ENCODE measurements around the gene SP140.
"Not testable (repeated sequence)": the region's sequence is repeated elsewhere in the genome, so short reads cannot be mapped to it uniquely, and the experiment has no call there.

SP140 gene

GRCh38 chr2:230226051-230226551 lies 565 bp downstream of the SP140 start:
- peak; percentile 29 for DNase-seq (ENCODE audit: low spot score)

DNA sequence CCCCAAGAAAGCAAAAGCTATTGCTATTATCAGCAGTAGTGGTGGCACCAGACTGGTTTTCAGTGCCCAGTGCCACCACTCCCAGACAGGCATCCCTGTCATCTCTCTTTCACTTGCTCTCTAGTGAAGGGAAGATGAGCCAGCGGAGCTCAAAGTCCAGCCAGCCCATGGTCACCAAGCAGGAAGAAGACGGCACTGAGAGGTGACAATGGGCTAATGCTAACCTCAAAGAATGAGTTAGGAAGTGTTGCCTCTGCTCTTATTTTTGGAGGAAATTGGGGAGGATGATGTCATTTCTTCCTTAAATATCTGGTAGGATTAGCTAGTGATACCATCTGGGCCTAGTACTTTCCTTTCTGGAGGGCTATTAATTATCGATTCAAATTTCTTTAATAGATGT lies 1.7 kb downstream of the SP140 start:
- no peak for DNase-seq (ENCODE audit: low spot score)

GRCh38 chr2:230230087-230230486 lies 4.6 kb downstream of the SP140 start:
- no peak for DNase-seq (ENCODE audit: low spot score)

GRCh38 chr2:230230496-230231200 lies 5.1 kb downstream of the SP140 start:
- DNase-seq (ENCODE audit: low spot score): no peak

- no peak for DNase-seq (ENCODE audit: low spot score)
Measured at GRCh38 chr2:230231251-230231650, 5.7 kb downstream of the SP140 start.

DNA sequence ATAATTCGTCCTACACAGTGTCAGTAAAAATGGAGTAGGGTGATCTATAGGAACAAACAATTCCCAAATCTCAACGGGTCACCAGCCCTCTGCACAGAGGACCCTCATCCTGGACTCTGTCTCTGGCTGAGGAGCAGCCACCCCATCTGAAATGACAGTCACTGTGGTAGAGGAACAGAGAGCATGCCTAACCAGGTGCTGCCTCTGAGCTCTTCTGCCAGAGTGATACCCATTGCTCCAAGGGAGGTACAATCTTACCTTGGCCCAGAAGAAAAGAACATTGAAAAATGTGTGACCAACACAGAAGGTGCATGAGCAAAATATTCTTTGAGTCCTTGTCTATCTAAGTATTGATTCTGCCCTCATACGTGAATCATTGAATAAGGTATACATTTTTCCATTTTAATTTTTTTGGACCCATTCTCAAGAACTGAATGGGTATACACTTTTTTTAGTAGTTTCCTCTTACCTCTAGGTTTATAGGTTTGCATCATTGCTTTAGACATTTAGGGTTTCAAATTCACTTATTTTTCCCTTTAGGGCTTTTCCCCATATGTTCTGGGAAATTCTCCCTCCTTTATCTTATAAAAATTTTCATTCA lies 8.7 kb downstream of the SP140 start:
- no peak for DNase-seq (ENCODE audit: low spot score)

DNA sequence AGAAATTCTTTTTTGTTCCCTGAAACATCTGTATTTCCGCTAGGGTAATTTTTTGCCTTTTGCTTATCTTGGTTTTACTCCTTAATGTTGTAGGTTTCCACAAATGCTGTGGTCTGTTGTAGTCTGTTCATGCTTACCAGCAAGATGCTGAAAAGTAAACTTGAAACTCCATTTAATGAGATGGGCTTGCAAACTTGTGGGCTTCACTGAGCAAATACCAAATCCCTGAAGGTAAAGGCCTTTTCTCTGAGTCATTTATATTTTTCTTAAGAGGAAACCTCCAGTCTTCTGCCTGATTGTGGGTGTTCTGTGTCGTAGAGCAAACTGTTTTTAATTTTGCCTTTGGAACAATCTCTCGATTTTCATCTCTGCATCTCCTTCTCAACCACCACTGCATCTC lies 9.3 kb downstream of the SP140 start:
- no peak for DNase-seq (ENCODE audit: low spot score)

DNA sequence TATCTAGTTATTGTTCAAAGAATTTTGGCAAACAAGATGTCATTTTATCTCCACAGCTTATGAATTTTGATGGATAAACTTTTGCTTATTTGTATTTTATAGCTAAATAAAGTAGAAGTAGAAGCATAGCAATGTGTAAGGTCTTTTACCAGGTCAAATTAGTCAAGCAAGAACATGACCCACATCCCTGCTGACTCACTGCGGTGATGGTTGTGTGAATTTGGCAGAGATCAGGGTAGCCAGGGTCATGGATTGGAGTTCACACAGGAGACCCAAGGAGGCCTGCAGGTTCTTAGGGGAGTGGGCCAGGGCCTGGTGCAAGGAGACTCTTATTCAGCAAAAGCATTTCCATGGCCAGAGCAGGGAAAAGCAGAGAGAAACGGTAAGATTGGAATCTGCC lies 18.7 kb downstream of the SP140 start:
- no peak for DNase-seq (ENCODE audit: low spot score)

- DNase-seq (ENCODE audit: low spot score): no peak
Measured at GRCh38 chr2:230246206-230246605, 20.7 kb downstream of the SP140 start.

DNA sequence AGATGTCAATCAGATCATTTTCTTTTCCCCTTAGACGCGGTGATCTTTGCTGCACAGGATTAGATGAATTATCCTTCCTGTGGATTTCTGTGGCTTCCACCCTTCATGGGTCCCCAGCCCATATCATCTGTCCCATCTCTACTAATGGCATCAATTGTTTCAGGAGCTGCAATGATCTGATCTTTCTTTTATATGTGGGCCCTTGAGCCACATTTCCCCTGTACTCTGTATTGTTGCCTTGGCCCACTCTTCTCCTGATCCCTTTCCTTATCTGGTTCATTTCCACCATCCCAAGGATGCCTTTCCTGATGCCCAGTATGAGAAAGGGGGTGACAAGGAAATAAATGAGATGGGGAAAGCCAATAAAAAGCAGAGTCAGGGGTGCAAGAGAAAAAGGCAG lies 24.7 kb downstream of the SP140 start:
- DNase-seq (ENCODE audit: low spot score): no peak

DNA sequence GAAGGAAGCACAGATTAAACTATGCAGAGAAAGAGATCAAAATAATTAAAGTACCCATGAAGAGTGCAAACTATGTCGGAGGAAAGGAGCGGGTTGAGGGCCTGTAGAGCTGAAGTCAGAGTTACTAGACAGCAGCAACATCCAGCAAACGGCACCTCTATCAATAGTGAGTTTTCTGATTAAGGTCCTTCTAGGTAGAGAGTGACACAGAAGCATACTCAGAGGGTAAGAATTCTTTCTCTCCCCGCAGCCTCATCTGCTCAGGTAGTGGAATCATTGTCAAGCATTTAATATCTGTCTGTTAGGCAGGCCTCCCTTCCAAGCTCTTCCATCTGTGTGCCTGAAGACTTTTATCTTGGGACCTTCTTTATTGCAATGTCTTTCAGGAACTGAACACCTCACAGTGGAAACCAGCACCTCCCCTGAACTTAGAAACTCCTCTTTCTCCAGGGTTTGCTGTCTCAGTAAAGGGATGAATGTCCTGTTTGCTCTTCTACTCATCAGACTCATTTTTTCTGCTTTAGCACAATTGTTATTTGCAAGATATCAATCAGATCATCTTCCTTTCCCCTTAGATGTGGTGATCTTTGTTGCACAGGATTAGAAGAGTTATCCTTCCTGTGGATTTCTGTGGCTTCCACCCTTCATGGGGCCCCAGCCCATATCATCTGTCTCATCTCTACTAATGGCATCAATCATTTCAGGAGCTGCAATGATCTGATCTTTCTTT lies 28.8 kb downstream of the SP140 start:
- DNase-seq (ENCODE audit: low spot score): peak; percentile 49

- no peak for DNase-seq (ENCODE audit: low spot score)
Measured at GRCh38 chr2:230256733-230257332, 31.3 kb downstream of the SP140 start.

- no peak for DNase-seq (ENCODE audit: low spot score)
Measured at GRCh38 chr2:230258483-230258882, 32.9 kb downstream of the SP140 start.

GRCh38 chr2:230262246-230262645 lies 36.7 kb downstream of the SP140 start:
- peak; percentile 23 for DNase-seq (ENCODE audit: low spot score)

DNA sequence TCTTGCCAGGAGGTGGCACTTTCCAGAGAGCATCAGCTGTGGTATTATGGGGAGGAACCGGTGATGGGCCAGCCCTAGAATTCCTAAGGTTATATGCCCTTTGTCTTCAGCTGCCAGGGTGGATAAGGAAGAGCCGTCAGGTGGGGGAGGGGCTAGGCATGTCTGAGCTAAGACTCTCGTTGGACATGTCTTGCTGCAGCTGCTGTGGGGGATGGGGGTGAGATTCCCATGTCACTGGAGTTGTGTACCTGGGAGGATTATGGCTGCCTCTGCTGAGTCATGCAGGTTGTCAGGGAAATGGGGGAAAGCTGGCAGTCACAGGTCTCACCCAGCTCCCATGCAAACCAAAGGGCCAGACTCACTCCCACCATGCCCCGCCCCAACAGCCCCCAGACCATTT lies 39.4 kb downstream of the SP140 start:
- DNase-seq (ENCODE audit: low spot score): not testable (repeated sequence)

- no peak for DNase-seq (ENCODE audit: low spot score)
Measured at GRCh38 chr2:230266638-230267037, 41.1 kb downstream of the SP140 start.

DNA sequence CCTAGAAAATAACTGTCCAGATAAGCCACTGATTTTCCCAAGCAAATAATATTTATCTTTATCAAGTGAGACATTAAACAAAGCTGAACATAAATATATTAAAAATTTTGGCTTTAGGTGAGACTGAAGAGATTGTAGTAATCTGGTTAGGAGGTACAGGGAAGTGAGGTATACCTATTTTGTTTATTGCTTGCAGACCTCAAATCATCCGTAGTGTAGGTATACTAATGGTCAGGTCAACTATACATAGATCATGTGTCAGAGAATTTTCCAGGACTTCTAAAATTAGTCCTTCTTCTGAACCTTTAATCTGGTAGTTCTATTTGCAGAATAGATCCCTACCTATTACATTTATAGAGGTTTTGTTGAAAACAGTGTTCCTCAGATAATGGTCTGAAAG lies 41.5 kb downstream of the SP140 start:
- DNase-seq (ENCODE audit: low spot score): no peak

DNA sequence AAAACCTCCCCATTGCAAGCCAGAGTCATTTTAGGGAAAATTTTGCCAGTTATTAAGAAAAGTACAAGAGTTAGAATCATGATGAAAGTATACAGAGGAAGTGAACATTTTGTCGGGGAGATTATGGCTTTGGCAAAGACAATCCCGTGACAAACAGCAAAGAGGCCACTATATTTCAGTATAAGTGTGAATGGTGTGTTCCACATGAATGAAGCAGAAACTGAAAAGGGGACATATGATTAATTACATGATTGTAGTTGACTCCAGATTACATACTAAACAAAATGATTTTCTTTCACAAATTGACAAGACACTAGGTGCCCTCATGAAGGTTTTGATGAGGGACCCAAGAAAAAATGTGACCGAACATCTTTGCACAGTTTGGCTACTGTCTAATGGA lies 42.0 kb downstream of the SP140 start:
- no peak for DNase-seq (ENCODE audit: low spot score)

- no peak for DNase-seq (ENCODE audit: low spot score)
Measured at GRCh38 chr2:230268606-230269243, 43.2 kb downstream of the SP140 start.

DNA sequence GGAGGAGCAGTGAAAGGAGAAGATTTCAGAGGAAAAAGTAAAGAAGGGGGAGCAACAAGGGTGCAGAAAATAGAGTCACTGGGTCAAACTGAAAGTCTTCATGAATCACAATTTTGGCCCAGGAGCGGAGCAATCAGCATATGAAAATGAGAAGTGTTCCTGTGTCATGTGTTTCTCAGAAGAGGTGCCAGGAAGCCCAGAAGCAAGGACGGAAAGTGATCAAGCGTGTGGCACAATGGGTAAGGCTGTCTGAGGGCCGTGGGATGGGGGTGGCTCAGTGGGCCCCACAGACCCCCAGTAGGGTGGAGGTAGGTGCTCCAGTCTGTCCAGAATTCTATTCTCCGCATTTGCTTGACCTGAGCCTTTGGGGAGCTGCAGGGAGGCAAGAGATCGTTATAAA lies 44.2 kb downstream of the SP140 start:
- DNase-seq (ENCODE audit: low spot score): no peak

DNA sequence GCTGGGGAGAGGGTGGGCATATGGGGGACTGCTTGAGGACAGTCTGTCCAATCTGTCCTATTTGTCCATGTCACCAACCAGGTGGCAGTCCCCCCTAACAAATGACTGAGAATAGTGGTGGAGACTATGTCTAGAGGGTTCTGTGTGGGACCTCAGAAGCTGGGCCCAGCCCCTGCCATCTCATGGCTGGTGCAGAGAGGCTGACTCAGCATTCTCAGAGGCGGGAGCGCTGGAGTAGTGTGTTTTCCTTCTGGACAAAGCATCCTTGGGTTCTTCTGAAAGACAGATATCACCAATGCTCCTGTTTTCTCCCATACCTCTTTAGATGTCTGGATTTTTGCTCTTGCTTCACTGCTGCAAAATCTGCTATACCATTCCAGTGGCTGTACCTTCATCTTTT lies 57.4 kb downstream of the SP140 start:
- no peak for DNase-seq (ENCODE audit: low spot score)

- DNase-seq (ENCODE audit: low spot score): no peak
Measured at GRCh38 chr2:230286048-230286447, 60.5 kb downstream of the SP140 start.

Measured in CD4-positive, alpha-beta T cell treated with Interleukin-2 at 100 ng/mL for 4 hours (primary cell).